Measurements from ENCODE around the gene GCM1.
A peak's percentile ranks its signal among the peaks of the same experiment; 100 is the strongest.

GCM1 gene

GRCh38 chr6:53179961-53180651 is 31.5 kb upstream of the GCM1 start:
- TF ChIP-seq CTCF (IDR thresholded peaks at IDR 0.05; ENCODE audit: low read depth, low read length) = no peak
- in situ Hi-C loops (cut with HindIII; ENCODE audit: low sequenced_read_pairs) = no loop called here
- DNase-seq (ENCODE audit: low read depth, low spot score) = peak; percentile 87
- no peak overlapping the region for H3K4me3 ChIP-seq (ENCODE audit: low read depth, low read length)

GRCh38 chr6:53178837-53179432 is 30.3 kb upstream of the GCM1 start:
- DNase-seq (ENCODE audit: low read depth, low spot score) = no peak
- H3K4me3 ChIP-seq (ENCODE audit: low read depth, low read length) = no peak overlapping the region
- TF ChIP-seq CTCF (IDR thresholded peaks at IDR 0.05; ENCODE audit: low read depth, low read length) = no peak
- in situ Hi-C loops (cut with HindIII; ENCODE audit: low sequenced_read_pairs) = no loop called here

GRCh38 chr6:53175027-53175426 is 26.4 kb upstream of the GCM1 start:
- H3K4me3 ChIP-seq (ENCODE audit: low read depth, low read length) = no peak overlapping the region
- no peak for TF ChIP-seq CTCF (IDR thresholded peaks at IDR 0.05; ENCODE audit: low read depth, low read length)
- DNase-seq (ENCODE audit: low read depth, low spot score) = no peak
- in situ Hi-C loops (cut with HindIII; ENCODE audit: low sequenced_read_pairs) = no loop called here

- in situ Hi-C loops (cut with HindIII; ENCODE audit: low sequenced_read_pairs) = no loop called here
- no peak for TF ChIP-seq CTCF (IDR thresholded peaks at IDR 0.05; ENCODE audit: low read depth, low read length)
- no peak overlapping the region for H3K4me3 ChIP-seq (ENCODE audit: low read depth, low read length)
Observed at GRCh38 chr6:53172468-53172803, 23.8 kb upstream of the GCM1 start.

GRCh38 chr6:53171605-53172467 is 23.2 kb upstream of the GCM1 start:
- H3K4me3 ChIP-seq (ENCODE audit: low read depth, low read length) = no peak overlapping the region
- in situ Hi-C loops (cut with HindIII; ENCODE audit: low sequenced_read_pairs) = no loop called here
- peak; percentile 80 for DNase-seq (ENCODE audit: low read depth, low spot score)
- peak; percentile 100 for TF ChIP-seq CTCF (IDR thresholded peaks at IDR 0.05; ENCODE audit: low read depth, low read length)

More at GRCh38 chr6:53172468-53172803, 23.8 kb upstream of the GCM1 start:
- no peak for DNase-seq (ENCODE audit: low read depth, low spot score)

- no peak for TF ChIP-seq CTCF (IDR thresholded peaks at IDR 0.05; ENCODE audit: low read depth, low read length)
- in situ Hi-C loops (cut with HindIII; ENCODE audit: low sequenced_read_pairs) = no loop called here
- DNase-seq (ENCODE audit: low read depth, low spot score) = peak; percentile 46
- H3K4me3 ChIP-seq (ENCODE audit: low read depth, low read length) = no peak overlapping the region
Observed at GRCh38 chr6:53168516-53169267, 20.1 kb upstream of the GCM1 start.

Measured in astrocyte of the spinal cord (primary cell).